ENCODE measurements around the gene ALPK1. TPM values are rescaled to one million over a fixed set of nuclear protein-coding genes. Genes with fewer than 3 reads are reported as not detected.

The ALPK1 gene
- total RNA-seq, 1 donor from 2014 or later = 1.4 TPM

GRCh38 chr4:112357453-112357852 lies 60.3 kb downstream of the ALPK1 start:
- H3K4me3 ChIP-seq (ENCODE audit: insufficient read depth, low read depth, low read length) = no peak overlapping the region
- no peak overlapping the region for H3K9ac ChIP-seq (ENCODE audit: low read length)
- Mint-ChIP-seq H3K36me3 (ENCODE audit: low read depth, unreplicated experiment) (peaks cover 4% of the 10 kb centered on the region), H3K4me3 (ENCODE audit: unreplicated experiment) (no peak overlapping the region), H3K4me1 (ENCODE audit: low read depth, unreplicated experiment) (no peaks in the 10 kb centered on the region), H3K27ac (ENCODE audit: unreplicated experiment) (no peak overlapping the region), H3K27me3 (ENCODE audit: low read depth, unreplicated experiment) (peaks cover 8% of the 10 kb centered on the region), H3K9me3 (ENCODE audit: unreplicated experiment) (peaks cover 16% of the 10 kb centered on the region)
- no peak overlapping the region for H2AFZ ChIP-seq (ENCODE audit: low read depth, low read length)
- H3K4me1 ChIP-seq (ENCODE audit: insufficient read depth, low read length) = no peaks in the 10 kb centered on the region
- H3K27me3 ChIP-seq (ENCODE audit: insufficient read depth, low read length) = no peaks in the 10 kb centered on the region
- FAIRE-seq (no peak), DNase-seq (ENCODE audit: low read depth) (no peak)
- TF ChIP-seq EZH2 (IDR thresholded peaks at IDR 0.05; ENCODE audit: insufficient read depth, low read length) (no peak), CTCF (IDR thresholded peaks at IDR 0.05; ENCODE audit: insufficient read depth, low read depth, low read length) (no peak)
- H4K20me1 ChIP-seq (ENCODE audit: insufficient read depth, low read length) = no peaks in the 10 kb centered on the region
- H3K79me2 ChIP-seq (ENCODE audit: insufficient read depth, low read length) = no peaks in the 10 kb centered on the region
- peaks cover 5% of the 10 kb centered on the region for H3K9me3 ChIP-seq (ENCODE audit: insufficient read depth, low read depth, low read length)
- H3K36me3 ChIP-seq (ENCODE audit: insufficient read depth, low read length) = no peaks in the 10 kb centered on the region
- no peak overlapping the region for H3K4me2 ChIP-seq (ENCODE audit: low read length)
- no peak overlapping the region for H3K27ac ChIP-seq (ENCODE audit: low read depth, low read length)

GRCh38 chr4:112357897-112358296 lies 60.7 kb downstream of the ALPK1 start:
- no peak overlapping the region for H3K4me2 ChIP-seq (ENCODE audit: low read length)
- Mint-ChIP-seq H3K27ac (ENCODE audit: unreplicated experiment) (no peak overlapping the region), H3K9me3 (ENCODE audit: unreplicated experiment) (peaks cover 16% of the 10 kb centered on the region), H3K4me1 (ENCODE audit: low read depth, unreplicated experiment) (no peaks in the 10 kb centered on the region), H3K27me3 (ENCODE audit: low read depth, unreplicated experiment) (peaks cover 8% of the 10 kb centered on the region), H3K4me3 (ENCODE audit: unreplicated experiment) (no peak overlapping the region), H3K36me3 (ENCODE audit: low read depth, unreplicated experiment) (peaks cover 4% of the 10 kb centered on the region)
- H3K9ac ChIP-seq (ENCODE audit: low read length) = no peak overlapping the region
- FAIRE-seq (no peak), DNase-seq (ENCODE audit: low read depth) (no peak)
- no peak for TF ChIP-seq CTCF (IDR thresholded peaks at IDR 0.05; ENCODE audit: insufficient read depth, low read depth, low read length)
- TF ChIP-seq EZH2 (IDR thresholded peaks at IDR 0.05; ENCODE audit: insufficient read depth, low read length) = no peak
- no peaks in the 10 kb centered on the region for H3K79me2 ChIP-seq (ENCODE audit: insufficient read depth, low read length)
- H4K20me1 ChIP-seq (ENCODE audit: insufficient read depth, low read length) = no peaks in the 10 kb centered on the region
- H3K4me1 ChIP-seq (ENCODE audit: insufficient read depth, low read length) = no peaks in the 10 kb centered on the region
- no peak overlapping the region for H3K4me3 ChIP-seq (ENCODE audit: insufficient read depth, low read depth, low read length)
- peaks cover 5% of the 10 kb centered on the region for H3K9me3 ChIP-seq (ENCODE audit: insufficient read depth, low read depth, low read length)
- no peak overlapping the region for H2AFZ ChIP-seq (ENCODE audit: low read depth, low read length)
- H3K27ac ChIP-seq (ENCODE audit: low read depth, low read length) = no peak overlapping the region
- no peaks in the 10 kb centered on the region for H3K36me3 ChIP-seq (ENCODE audit: insufficient read depth, low read length)
- no peaks in the 10 kb centered on the region for H3K27me3 ChIP-seq (ENCODE audit: insufficient read depth, low read length)

- Histone ChIP-seq H3K4me2 (ENCODE audit: low read length) (no peak overlapping the region), H2AFZ (ENCODE audit: low read depth, low read length) (no peak overlapping the region), H3K79me2 (ENCODE audit: insufficient read depth, low read length) (no peaks in the 10 kb centered on the region), H3K4me3 (ENCODE audit: insufficient read depth, low read depth, low read length) (no peak overlapping the region), H4K20me1 (ENCODE audit: insufficient read depth, low read length) (no peaks in the 10 kb centered on the region), H3K27ac (ENCODE audit: low read depth, low read length) (no peak overlapping the region), H3K9ac (ENCODE audit: low read length) (no peak overlapping the region), H3K4me1 (ENCODE audit: insufficient read depth, low read length) (no peaks in the 10 kb centered on the region), H3K36me3 (ENCODE audit: insufficient read depth, low read length) (no peaks in the 10 kb centered on the region), H3K9me3 (ENCODE audit: insufficient read depth, low read depth, low read length) (peaks cover 5% of the 10 kb centered on the region), H3K27me3 (ENCODE audit: insufficient read depth, low read length) (no peaks in the 10 kb centered on the region)
- Mint-ChIP-seq H3K27ac (ENCODE audit: unreplicated experiment) (no peak overlapping the region), H3K4me1 (ENCODE audit: low read depth, unreplicated experiment) (no peaks in the 10 kb centered on the region), H3K9me3 (ENCODE audit: unreplicated experiment) (peaks cover 16% of the 10 kb centered on the region), H3K4me3 (ENCODE audit: unreplicated experiment) (no peak overlapping the region), H3K36me3 (ENCODE audit: low read depth, unreplicated experiment) (peaks cover 4% of the 10 kb centered on the region), H3K27me3 (ENCODE audit: low read depth, unreplicated experiment) (peaks cover 8% of the 10 kb centered on the region)
- no peak for DNase-seq (ENCODE audit: low read depth)
- TF ChIP-seq CTCF (IDR thresholded peaks at IDR 0.05; ENCODE audit: insufficient read depth, low read depth, low read length) (no peak), EZH2 (IDR thresholded peaks at IDR 0.05; ENCODE audit: insufficient read depth, low read length) (no peak)
- no peak for FAIRE-seq
These were observed 61.2 kb downstream of the ALPK1 start for GRCh38 chr4:112358415-112358814.
